Measurements from ENCODE around the gene TMEM95.

The TMEM95 gene

GRCh38 chr17:7405350-7406234 is 50.6 kb downstream of the TMEM95 start (continued):
- TF ChIP-seq, protein P1, sequence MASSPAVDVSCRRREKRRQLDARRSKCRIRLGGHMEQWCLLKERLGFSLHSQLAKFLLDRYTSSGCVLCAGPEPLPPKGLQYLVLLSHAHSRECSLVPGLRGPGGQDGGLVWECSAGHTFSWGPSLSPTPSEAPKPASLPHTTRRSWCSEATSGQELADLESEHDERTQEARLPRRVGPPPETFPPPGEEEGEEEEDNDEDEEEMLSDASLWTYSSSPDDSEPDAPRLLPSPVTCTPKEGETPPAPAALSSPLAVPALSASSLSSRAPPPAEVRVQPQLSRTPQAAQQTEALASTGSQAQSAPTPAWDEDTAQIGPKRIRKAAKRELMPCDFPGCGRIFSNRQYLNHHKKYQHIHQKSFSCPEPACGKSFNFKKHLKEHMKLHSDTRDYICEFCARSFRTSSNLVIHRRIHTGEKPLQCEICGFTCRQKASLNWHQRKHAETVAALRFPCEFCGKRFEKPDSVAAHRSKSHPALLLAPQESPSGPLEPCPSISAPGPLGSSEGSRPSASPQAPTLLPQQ (tag by site-specific recombination; IDR thresholded peaks at IDR 0.05): peak; percentile 35; the same call in 1 of the 2 replicates
- TF ChIP-seq ZNF366 (tag by site-specific recombination; conservative IDR thresholded peaks at IDR 0.05) (peak; percentile 91), ZNF639 (tag by site-specific recombination; IDR thresholded peaks at IDR 0.05) (peak; percentile 32; the same call in 1 of the 2 replicates), ZNF560 (tag by site-specific recombination; IDR thresholded peaks at IDR 0.05; ENCODE audit: borderline replicate concordance) (no peak), ZBTB17 (tag by site-specific recombination; IDR thresholded peaks at IDR 0.05) (peak; percentile 82), ZNF600 (tag by site-specific recombination; IDR thresholded peaks at IDR 0.05) (peak; percentile 60; the same call in 1 of the 2 replicates)
- TF ChIP-seq, protein P2, sequence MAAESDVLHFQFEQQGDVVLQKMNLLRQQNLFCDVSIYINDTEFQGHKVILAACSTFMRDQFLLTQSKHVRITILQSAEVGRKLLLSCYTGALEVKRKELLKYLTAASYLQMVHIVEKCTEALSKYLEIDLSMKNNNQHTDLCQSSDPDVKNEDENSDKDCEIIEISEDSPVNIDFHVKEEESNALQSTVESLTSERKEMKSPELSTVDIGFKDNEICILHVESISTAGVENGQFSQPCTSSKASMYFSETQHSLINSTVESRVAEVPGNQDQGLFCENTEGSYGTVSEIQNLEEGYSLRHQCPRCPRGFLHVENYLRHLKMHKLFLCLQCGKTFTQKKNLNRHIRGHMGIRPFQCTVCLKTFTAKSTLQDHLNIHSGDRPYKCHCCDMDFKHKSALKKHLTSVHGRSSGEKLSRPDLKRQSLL (tag by site-specific recombination; IDR thresholded peaks at IDR 0.05): no peak

- Histone ChIP-seq H3K4me1 (ENCODE audit: control insufficient read depth, insufficient read depth, low read length) (peaks cover 8% of the 10 kb centered on the region), H3K27ac (ENCODE audit: extremely low read depth, low read depth, low read length) (no peak overlapping the region), H3K36me3 (ENCODE audit: control insufficient read depth in 2 of 2, insufficient read depth in 1 of 2, low read length in 2 of 2) (peaks cover 9 to 31% of the 10 kb centered on the region in 2 experiments; a peak in 2 of 3 replicates), H3K9me3 (ENCODE audit: control insufficient read depth, insufficient read depth, low read depth, low read length) (no peaks in the 10 kb centered on the region), H3K4me3 (ENCODE audit: low read depth, low read length) (no peak overlapping the region)
- TF ChIP-seq ZBTB17 (tag by site-specific recombination; IDR thresholded peaks at IDR 0.05): peak; percentile 69; the same call in 1 of the 2 replicates
- 0 out of 2 replicates have a peak, but pooled peaks have one; percentile 67 for TF ChIP-seq ZNF366 (tag by site-specific recombination; conservative IDR thresholded peaks at IDR 0.05)
- TF ChIP-seq ZNF398 (tag by site-specific recombination; IDR thresholded peaks at IDR 0.05): peak; percentile 62
- no peak for TF ChIP-seq ZNF2 (tag by site-specific recombination; IDR thresholded peaks at IDR 0.05)
- peak; percentile 81 for TF ChIP-seq GLIS1 (tag by site-specific recombination; IDR thresholded peaks at IDR 0.05)
- TF ChIP-seq GLIS2 (tag by site-specific recombination; IDR thresholded peaks at IDR 0.05): peak; percentile 60
- TF ChIP-seq ZNF394 (tag by site-specific recombination; IDR thresholded peaks at IDR 0.05; ENCODE audit: borderline replicate concordance): peak; percentile 76
- peak; percentile 61; the same call in 1 of the 2 replicates for TF ChIP-seq ZIC2 (tag by site-specific recombination; IDR thresholded peaks at IDR 0.05)
- TF ChIP-seq ZNF76 (tag by site-specific recombination; IDR thresholded peaks at IDR 0.05; ENCODE audit: borderline replicate concordance, low read depth): peak; percentile 23; the same call in 1 of the 2 replicates
- TF ChIP-seq, protein P3, sequence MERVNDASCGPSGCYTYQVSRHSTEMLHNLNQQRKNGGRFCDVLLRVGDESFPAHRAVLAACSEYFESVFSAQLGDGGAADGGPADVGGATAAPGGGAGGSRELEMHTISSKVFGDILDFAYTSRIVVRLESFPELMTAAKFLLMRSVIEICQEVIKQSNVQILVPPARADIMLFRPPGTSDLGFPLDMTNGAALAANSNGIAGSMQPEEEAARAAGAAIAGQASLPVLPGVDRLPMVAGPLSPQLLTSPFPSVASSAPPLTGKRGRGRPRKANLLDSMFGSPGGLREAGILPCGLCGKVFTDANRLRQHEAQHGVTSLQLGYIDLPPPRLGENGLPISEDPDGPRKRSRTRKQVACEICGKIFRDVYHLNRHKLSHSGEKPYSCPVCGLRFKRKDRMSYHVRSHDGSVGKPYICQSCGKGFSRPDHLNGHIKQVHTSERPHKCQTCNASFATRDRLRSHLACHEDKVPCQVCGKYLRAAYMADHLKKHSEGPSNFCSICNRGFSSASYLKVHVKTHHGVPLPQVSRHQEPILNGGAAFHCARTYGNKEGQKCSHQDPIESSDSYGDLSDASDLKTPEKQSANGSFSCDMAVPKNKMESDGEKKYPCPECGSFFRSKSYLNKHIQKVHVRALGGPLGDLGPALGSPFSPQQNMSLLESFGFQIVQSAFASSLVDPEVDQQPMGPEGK (tag by site-specific recombination; IDR thresholded peaks at IDR 0.05): 0 out of 2 replicates have a peak, but pooled peaks have one; percentile 7
- TF ChIP-seq, protein P4, sequence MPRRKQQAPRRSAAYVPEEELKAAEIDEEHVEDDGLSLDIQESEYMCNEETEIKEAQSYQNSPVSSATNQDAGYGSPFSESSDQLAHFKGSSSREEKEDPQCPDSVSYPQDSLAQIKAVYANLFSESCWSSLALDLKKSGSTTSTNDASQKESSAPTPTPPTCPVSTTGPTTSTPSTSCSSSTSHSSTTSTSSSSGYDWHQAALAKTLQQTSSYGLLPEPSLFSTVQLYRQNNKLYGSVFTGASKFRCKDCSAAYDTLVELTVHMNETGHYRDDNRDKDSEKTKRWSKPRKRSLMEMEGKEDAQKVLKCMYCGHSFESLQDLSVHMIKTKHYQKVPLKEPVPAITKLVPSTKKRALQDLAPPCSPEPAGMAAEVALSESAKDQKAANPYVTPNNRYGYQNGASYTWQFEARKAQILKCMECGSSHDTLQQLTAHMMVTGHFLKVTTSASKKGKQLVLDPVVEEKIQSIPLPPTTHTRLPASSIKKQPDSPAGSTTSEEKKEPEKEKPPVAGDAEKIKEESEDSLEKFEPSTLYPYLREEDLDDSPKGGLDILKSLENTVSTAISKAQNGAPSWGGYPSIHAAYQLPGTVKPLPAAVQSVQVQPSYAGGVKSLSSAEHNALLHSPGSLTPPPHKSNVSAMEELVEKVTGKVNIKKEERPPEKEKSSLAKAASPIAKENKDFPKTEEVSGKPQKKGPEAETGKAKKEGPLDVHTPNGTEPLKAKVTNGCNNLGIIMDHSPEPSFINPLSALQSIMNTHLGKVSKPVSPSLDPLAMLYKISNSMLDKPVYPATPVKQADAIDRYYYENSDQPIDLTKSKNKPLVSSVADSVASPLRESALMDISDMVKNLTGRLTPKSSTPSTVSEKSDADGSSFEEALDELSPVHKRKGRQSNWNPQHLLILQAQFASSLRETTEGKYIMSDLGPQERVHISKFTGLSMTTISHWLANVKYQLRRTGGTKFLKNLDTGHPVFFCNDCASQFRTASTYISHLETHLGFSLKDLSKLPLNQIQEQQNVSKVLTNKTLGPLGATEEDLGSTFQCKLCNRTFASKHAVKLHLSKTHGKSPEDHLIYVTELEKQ (tag by site-specific recombination; IDR thresholded peaks at IDR 0.05; ENCODE audit: borderline replicate concordance): no peak
- TF ChIP-seq ZNF701 (tag by site-specific recombination; IDR thresholded peaks at IDR 0.05): no peak
- ChIA-PET CTCF (interaction anchor here (0.7 to 1.7 kb wide), 5 partner anchors 14 to 155 kb away, joined by 3 to 7 read pairs (median 4); no protein-coding TSS in a partner anchor), POLR2A (interaction anchor here (0.6 to 1.7 kb wide), 5 partner anchors 11 to 1358 kb away, joined by 3 to 5 read pairs (median 4); partner anchors contain the start of genes PLSCR3 and TMEM102)
Observed at GRCh38 chr17:7406235-7406825, 51.4 kb downstream of the TMEM95 start.
